Measurements from ENCODE around the gene HAGH. TPM values are rescaled to one million over a fixed set of nuclear protein-coding genes. Genes with fewer than 3 reads are reported as not detected.

The HAGH gene
- total and polyA plus RNA-seq, 4 experiments from 2014 or later: 54.3 to 77.8 (median 68.5) TPM

DNA sequence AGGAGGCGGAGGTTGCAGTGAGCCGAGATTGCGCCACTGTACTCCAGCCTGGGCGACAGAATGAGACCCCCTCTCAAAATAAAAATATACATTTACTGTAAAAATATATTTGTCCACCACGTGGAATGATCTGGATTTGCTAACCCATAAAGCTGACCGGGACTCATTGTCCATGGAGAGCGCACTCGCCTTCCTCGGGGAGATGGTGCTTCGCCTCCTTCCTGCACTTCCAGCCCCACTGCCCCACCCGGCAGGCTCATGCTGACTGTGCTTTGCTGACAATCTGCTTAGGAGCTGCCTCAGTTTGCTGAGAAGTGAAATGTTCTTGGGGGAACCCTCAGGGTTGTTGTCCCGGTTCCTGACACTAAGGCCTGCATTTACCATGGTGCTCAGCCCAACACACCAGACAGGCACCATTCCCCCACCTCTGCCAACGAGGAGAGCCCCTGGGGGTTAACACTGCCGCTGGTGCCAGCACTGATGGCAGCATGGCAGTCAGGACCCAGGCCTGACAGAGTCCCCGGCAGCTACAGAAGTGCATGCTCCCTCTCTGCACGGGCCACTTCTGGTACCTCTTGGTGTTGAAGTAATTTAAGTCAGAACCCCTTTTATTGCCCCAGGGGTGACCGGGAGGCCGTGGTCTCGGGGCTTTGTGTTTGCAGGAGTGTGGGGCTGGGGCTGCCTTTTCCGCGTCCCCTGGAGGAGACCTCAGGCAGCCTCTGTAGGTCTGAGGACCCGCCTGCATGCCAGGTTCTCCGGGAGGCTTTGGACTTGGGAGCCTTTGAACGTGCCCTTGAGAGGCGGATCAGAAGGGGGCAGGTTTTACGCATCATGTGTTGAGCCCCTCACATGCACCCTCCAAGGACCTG lies 41.4 kb downstream of the HAGH start:
- intact Hi-C loops (cut with micrococcal nuclease): no loop called here
- ChIA-PET POLR2A (ENCODE audit: partially characterized antibody) (interaction anchor here (1.7 kb wide), 1 partner anchor 79 kb away, joined by 5 read pairs; the partner anchor contains the start of gene MAPK8IP3), CTCF (ENCODE audit: partially characterized antibody) (no interaction called here)
- Histone ChIP-seq H3K27me3 (ENCODE audit: insufficient read depth, low read length) (no peaks in the 10 kb centered on the region), H3K4me1 (ENCODE audit: insufficient read depth, low read length) (peaks cover 38% of the 10 kb centered on the region), H3K27ac (ENCODE audit: low read depth, low read length) (no peak overlapping the region), H3K36me3 (ENCODE audit: insufficient read depth, low read length) (peaks cover 22% of the 10 kb centered on the region), H3K9me3 (ENCODE audit: control insufficient read depth in 1 of 2, low read length in 2 of 2) (no peaks in the 10 kb centered on the region), H3K4me3 (ENCODE audit: low read length in 2 of 2) (no peak overlapping the region)
- H3K27me3 Mint-ChIP-seq: no peaks in the 10 kb centered on the region
- peak in 1 of 5 donors; percentile 32 for DNase-seq
- peak overlapping the region in 2 of 7 donors; percentile 57 to 77 for H3K27ac Mint-ChIP-seq
- H3K4me1 Mint-ChIP-seq: peaks cover 13 to 46% (median 30%) of the 10 kb centered on the region in 4 donors
- H3K4me3 Mint-ChIP-seq: peak overlapping the region in 7 of 8 donors; percentile 29 to 75 (median 66)
- H3K36me3 Mint-ChIP-seq: peaks cover 4 to 22% of the 10 kb centered on the region in 2 donors
- peaks cover 0 to 3% (median 0%) of the 10 kb centered on the region in 8 donors for H3K9me3 Mint-ChIP-seq

- POLR2A ChIA-PET (ENCODE audit: partially characterized antibody): interaction anchor here (0.7 to 6.7 kb wide), 24 partner anchors 8 to 995 kb away, joined by 3 to 185 read pairs (median 6); partner anchors contain the start of genes AMDHD2, CRAMP1, EME2 and FAHD1
- H3K4me3 Mint-ChIP-seq: peak within 1 kb of the TSS; percentile 91 to 96 (median 94)
- Histone ChIP-seq H3K4me3 (ENCODE audit: low read length in 2 of 2) (peak within 1 kb of the TSS; percentile 69 to 88), H3K27me3 (ENCODE audit: insufficient read depth, low read length) (no peaks in the 10 kb centered on the region), H3K4me1 (ENCODE audit: insufficient read depth, low read length) (peaks cover 43% of the 10 kb centered on the region), H3K36me3 (ENCODE audit: insufficient read depth, low read length) (peaks cover 22% of the 10 kb centered on the region), H3K9me3 (ENCODE audit: control insufficient read depth in 1 of 2, low read length in 2 of 2) (no peaks in the 10 kb centered on the region), H3K27ac (ENCODE audit: low read depth, low read length) (peak within 1 kb of the TSS; percentile 79)
- H3K27me3 Mint-ChIP-seq: no peaks in the 10 kb centered on the region
- peaks cover 13 to 46% (median 30%) of the 10 kb centered on the region in 4 donors for H3K4me1 Mint-ChIP-seq
- CTCF ChIA-PET (ENCODE audit: partially characterized antibody): interaction anchor here (1.0 to 2.2 kb wide), 10 partner anchors 8 to 146 kb away, joined by 3 to 16 read pairs (median 5); partner anchors contain the start of genes EME2, FAHD1, HAGH and MAPK8IP3
- peaks cover 0 to 17% of the 10 kb centered on the region in 2 donors for H3K36me3 Mint-ChIP-seq
- peak within 1 kb of the TSS; percentile 92 to 97 (median 94) for H3K27ac Mint-ChIP-seq
- intact Hi-C loops (cut with micrococcal nuclease): loop anchor here (1.0 to 2.0 kb wide), 5 partner anchors 9 to 362 kb away; partner anchors contain the start of genes HAGH, MAPK8IP3, MRPS34 and UQCC4
- peaks cover 0 to 3% (median 0%) of the 10 kb centered on the region in 8 donors for H3K9me3 Mint-ChIP-seq
- peak; percentile 97 to 99 (median 99) for DNase-seq
Measured at GRCh38 chr16:1782408-1783264, 44.0 kb downstream of the HAGH start, which contains the start of the genes NUBP2 and SPSB3. Gene NUBP2 (plus strand): TSS chr16:1782960. CDS start chr16:1783021, 61 bp downstream. Gene SPSB3 (minus strand): TSS chr16:1782571. CDS start chr16:1781483, 1,088 bp downstream.

GRCh38 chr16:1781758-1782407 lies 44.7 kb downstream of the HAGH start:
- Mint-ChIP-seq H3K27me3 (no peaks in the 10 kb centered on the region), H3K4me3 (peak overlapping the region; percentile 84 to 94 (median 87)), H3K27ac (peak overlapping the region; percentile 81 to 94 (median 90)), H3K9me3 (peaks cover 0 to 3% (median 0%) of the 10 kb centered on the region in 8 donors), H3K4me1 (peaks cover 13 to 46% (median 30%) of the 10 kb centered on the region in 4 donors), H3K36me3 (peaks cover 0 to 17% of the 10 kb centered on the region in 2 donors)
- H3K4me3 ChIP-seq (ENCODE audit: low read length in 2 of 2): peak overlapping the region; percentile 36 to 88
- H3K27me3 ChIP-seq (ENCODE audit: insufficient read depth, low read length): no peaks in the 10 kb centered on the region
- no peaks in the 10 kb centered on the region for H3K9me3 ChIP-seq (ENCODE audit: control insufficient read depth in 1 of 2, low read length in 2 of 2)
- H3K27ac ChIP-seq (ENCODE audit: low read depth, low read length): peak overlapping the region; percentile 79
- POLR2A ChIA-PET (ENCODE audit: partially characterized antibody): interaction anchor here (0.5 to 6.7 kb wide), 20 partner anchors 9 to 1194 kb away, joined by 3 to 185 read pairs (median 7); partner anchors contain the start of genes AMDHD2, CRAMP1, EME2 and FAHD1
- H3K36me3 ChIP-seq (ENCODE audit: insufficient read depth, low read length): peaks cover 18% of the 10 kb centered on the region
- intact Hi-C loops (cut with micrococcal nuclease): loop anchor here (1.0 to 2.0 kb wide), 5 partner anchors 9 to 362 kb away; partner anchors contain the start of genes HAGH, MAPK8IP3, MRPS34 and UQCC4
- CTCF ChIA-PET (ENCODE audit: partially characterized antibody): interaction anchor here (1.0 to 2.2 kb wide), 10 partner anchors 8 to 147 kb away, joined by 3 to 16 read pairs (median 5); partner anchors contain the start of genes EME2, FAHD1, HAGH and MAPK8IP3
- peak in 3 of 5 donors; percentile 37 to 56 (median 52) for DNase-seq
- H3K4me1 ChIP-seq (ENCODE audit: insufficient read depth, low read length): peaks cover 43% of the 10 kb centered on the region

DNA sequence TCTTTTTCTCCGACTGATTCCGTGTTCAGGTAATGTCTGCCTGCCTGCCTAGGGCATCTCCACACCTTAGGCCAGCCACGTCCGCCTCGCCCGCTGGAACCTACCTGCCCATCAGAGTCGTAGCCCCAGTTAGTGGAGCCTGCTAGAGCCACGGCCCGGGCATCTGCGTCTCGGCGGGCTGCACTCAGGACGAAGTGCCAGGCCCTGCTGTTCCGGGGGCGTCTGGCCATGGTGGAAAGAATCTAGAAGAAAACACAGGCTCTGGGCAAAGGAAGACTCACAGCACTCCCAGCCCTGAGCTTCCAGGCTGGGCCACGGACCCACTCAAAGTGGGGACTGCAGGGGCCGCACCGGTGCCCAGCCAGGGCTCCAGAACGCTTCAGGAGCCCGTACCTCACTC lies 45.4 kb downstream of the HAGH start:
- ChIA-PET POLR2A (ENCODE audit: partially characterized antibody) (interaction anchor here (0.5 to 6.7 kb wide), 9 partner anchors 11 to 1193 kb away, joined by 3 to 185 read pairs (median 18); partner anchors contain the start of genes CRAMP1, EME2, FAHD1 and HAGH), CTCF (ENCODE audit: partially characterized antibody) (interaction anchor here (1.9 to 2.2 kb wide), 2 partner anchors 9 to 75 kb away, joined by 9 to 16 read pairs; partner anchors contain the start of genes EME2, MAPK8IP3, MRPS34 and NME3)
- Mint-ChIP-seq H3K27ac (peak overlapping the region; percentile 81 to 94 (median 90)), H3K36me3 (peaks cover 0 to 23% of the 10 kb centered on the region in 2 donors), H3K9me3 (peaks cover 0 to 3% (median 0%) of the 10 kb centered on the region in 8 donors), H3K4me1 (peaks cover 14 to 46% (median 30%) of the 10 kb centered on the region in 4 donors), H3K4me3 (peak overlapping the region; percentile 84 to 89 (median 87)), H3K27me3 (no peaks in the 10 kb centered on the region)
- peak overlapping the region in 1 of 2 donors; percentile 88 for H3K4me3 ChIP-seq (ENCODE audit: low read length in 2 of 2)
- peak in 1 of 5 donors; percentile 40 for DNase-seq
- H3K36me3 ChIP-seq (ENCODE audit: insufficient read depth, low read length): peaks cover 22% of the 10 kb centered on the region
- H3K27ac ChIP-seq (ENCODE audit: low read depth, low read length): no peak overlapping the region
- no peaks in the 10 kb centered on the region for H3K9me3 ChIP-seq (ENCODE audit: control insufficient read depth in 1 of 2, low read length in 2 of 2)
- intact Hi-C loops (cut with micrococcal nuclease): no loop called here
- H3K27me3 ChIP-seq (ENCODE audit: insufficient read depth, low read length): no peaks in the 10 kb centered on the region
- peaks cover 43% of the 10 kb centered on the region for H3K4me1 ChIP-seq (ENCODE audit: insufficient read depth, low read length)

GRCh38 chr16:1780677-1781072 lies 46.0 kb downstream of the HAGH start:
- peak overlapping the region in 7 of 8 donors; percentile 21 to 85 (median 63) for H3K4me3 Mint-ChIP-seq
- peaks cover 39% of the 10 kb centered on the region for H3K4me1 ChIP-seq (ENCODE audit: insufficient read depth, low read length)

More at GRCh38 chr16:1780677-1781072, 46.0 kb downstream of the HAGH start:
- Mint-ChIP-seq H3K4me1 (peaks cover 14 to 44% (median 30%) of the 10 kb centered on the region in 4 donors), H3K27ac (peak overlapping the region in 3 of 7 donors; percentile 81 to 94 (median 91)), H3K9me3 (peaks cover 0 to 3% (median 0%) of the 10 kb centered on the region in 8 donors), H3K36me3 (peaks cover 0 to 23% of the 10 kb centered on the region in 2 donors), H3K27me3 (no peaks in the 10 kb centered on the region)
- ChIA-PET CTCF (ENCODE audit: partially characterized antibody) (no interaction called here), POLR2A (ENCODE audit: partially characterized antibody) (interaction anchor here (4.5 to 6.7 kb wide), 2 partner anchors 11 to 74 kb away, joined by 56 to 185 read pairs; partner anchors contain the start of genes EME2, MAPK8IP3, MRPS34 and NME3)
- H3K27me3 ChIP-seq (ENCODE audit: insufficient read depth, low read length): no peaks in the 10 kb centered on the region
- intact Hi-C loops (cut with micrococcal nuclease): no loop called here
- peak in 1 of 5 donors; percentile 10 for DNase-seq
- H3K9me3 ChIP-seq (ENCODE audit: control insufficient read depth in 1 of 2, low read length in 2 of 2): no peaks in the 10 kb centered on the region
- H3K4me3 ChIP-seq (ENCODE audit: low read length in 2 of 2): no peak overlapping the region
- no peak overlapping the region for H3K27ac ChIP-seq (ENCODE audit: low read depth, low read length)
- H3K36me3 ChIP-seq (ENCODE audit: insufficient read depth, low read length): peaks cover 22% of the 10 kb centered on the region
